NCI-H187 (cell line): ENCODE data around the gene MRPL20.
"Not testable (repeated sequence)": the region's sequence is repeated elsewhere in the genome, so short reads cannot be mapped to it uniquely, and the experiment has no call there.

Experiments
- DNase-seq, 2 experiments: peaks; one replicate each; lab custom pipeline; 2025; lab: John Stamatoyannopoulos, UW

Gene MRPL20

DNA sequence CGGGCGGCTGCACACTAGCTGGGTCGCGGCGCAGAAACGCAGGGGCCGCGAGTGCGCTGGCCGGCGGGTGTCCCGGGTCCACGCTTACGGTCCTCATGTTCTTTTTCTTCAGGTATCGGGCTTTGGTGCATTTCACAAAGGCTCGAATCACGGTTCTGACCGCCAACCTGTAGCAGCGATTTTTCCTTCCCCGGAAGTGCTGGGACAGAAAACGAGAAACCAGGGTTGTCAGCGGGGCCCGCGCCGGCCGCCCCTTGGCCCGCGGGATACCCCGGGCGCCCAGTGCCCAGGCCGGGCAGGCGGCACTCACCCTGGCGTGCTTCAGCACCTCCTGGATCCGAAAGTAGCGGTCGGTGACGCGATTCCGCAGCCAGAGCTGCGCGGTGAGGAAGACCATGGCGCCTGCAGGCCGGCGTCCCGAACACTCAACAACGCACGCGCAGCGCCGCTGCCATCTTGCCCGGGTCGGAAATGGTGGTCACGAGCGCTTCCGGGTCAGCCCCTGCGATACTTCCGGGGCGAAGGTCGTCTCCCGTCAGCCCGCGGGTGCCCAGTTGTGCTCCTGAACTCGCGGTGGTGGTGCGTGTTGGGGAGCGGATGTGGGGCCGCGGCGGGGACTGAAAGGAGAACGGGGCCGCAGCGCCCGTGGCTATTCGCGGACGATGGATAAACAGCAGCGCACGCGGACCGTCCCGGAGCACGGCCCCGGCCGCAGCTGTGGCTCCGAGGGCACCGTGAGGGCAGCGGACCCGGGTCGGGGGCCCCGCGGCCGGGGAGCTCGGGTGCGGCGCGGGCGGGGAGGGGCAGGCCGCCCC is at the start of gene MRPL20:
Gene MRPL20 (minus strand): TSS at position 473 of the 815 bp plus-strand sequence. CDS start 76 bp downstream, at position 397.
- DNase-seq, result peak; percentile 59 to 92

DNA sequence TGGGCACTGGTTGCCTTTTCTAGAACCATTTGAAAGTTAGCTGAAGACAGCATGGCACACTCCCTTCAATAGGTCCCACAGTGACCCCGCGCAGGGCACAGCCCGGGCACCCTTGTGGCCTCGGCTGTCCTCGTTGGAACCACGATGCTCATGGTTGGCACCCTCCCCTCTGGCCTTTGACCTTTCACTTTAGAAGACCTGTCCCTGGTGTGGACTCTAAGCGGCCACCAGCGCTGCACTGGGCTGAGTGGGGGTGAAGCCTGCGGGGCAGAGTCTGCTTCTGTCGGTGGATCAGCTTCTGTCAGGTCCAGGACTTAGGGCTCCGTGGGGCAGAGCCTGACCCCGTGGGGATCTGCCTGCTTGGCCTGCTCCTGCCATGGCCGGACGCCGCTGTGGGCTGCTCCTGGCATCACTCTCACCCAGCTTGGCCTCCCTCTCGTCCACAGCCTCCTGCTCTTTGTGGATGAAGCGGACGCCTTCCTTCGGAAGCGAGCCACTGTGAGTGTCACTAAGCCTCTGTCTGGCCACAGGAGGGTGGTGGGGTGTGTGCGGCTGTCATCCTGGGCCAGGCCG is 49.7 kb upstream of the MRPL20 start:
- not testable (repeated sequence) for DNase-seq

DNA sequence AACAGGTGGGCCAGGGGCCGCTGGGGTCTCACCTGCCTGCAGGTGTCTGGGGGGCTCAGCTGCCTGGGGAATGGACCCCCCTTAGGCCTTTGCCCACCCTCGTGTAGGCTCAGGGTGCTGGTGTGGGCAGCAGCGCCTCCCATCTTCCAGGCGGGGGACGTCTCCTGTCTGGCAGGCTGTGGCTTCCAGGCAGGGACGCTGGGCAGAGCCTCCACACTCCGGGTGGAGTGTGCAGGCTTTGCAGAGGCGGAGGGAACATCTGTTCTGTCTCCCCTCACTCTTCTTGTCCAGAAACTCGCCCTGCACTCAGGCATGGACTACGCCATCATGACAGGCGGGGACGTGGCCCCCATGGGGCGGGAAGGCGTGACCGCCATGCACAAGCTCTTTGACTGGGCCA is 48.8 kb upstream of the MRPL20 start:
- not testable (repeated sequence) for DNase-seq

DNA sequence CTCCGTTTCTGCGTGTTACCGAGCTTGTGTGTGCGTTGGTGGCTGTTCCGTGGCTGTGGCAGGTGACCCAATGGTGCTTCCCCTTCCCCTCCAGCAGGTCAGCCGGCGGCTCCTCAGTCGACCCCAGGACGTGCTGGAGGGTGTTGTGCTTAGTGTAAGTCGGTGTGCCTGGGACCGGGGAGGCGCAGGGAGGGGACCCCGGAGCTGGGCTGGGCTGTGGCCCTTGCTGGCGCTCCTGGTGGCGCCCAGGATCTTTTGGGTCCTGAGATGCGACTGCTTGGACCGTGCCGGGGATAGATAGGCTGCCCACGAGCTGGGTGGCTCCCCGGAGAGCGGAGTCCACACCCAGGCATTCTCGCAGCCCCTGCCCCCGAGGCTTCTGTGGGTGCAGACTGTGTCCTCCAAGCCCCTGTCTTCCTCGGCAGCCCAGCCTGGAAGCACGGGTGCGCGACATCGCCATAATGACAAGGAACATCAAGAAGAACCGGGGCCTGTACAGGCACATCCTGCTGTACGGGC is 48.3 kb upstream of the MRPL20 start:
- no peak for DNase-seq

DNA sequence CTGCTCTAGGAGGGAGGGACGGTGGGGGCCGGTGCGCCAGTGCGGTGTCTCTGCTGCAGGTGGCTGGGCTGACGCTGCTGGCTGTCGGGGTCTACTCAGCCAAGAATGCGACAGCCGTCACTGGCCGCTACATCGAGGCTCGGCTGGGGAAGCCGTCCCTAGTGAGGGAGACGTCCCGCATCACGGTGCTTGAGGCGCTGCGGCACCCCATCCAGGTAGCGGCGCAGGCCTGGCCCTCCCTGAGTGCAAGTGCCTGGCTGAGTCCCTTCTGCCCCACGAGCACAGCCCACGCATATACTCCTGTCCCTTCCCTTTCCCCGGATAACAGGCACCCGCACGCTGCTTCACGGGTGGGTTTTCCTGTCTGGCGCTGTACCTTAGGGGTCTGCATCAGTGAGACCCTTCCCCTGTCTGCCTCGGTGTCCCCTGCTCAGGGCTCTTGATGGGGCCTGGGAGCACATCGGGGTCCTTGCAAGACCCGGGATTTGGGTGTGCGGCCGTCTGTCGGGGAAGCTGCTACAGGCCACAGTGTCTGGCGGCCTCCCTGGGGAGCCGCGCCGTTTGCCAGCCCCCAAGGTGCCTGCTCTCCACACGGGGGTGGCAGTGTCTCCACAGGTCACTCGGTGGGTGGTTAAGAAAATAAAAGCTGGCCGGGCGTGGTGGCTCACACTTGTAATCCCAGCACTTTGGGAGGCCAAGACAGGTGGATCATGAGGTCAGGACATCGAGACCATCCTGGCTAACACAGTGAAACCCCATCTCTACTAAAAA is 47.4 kb upstream of the MRPL20 start:
- DNase-seq, result not testable (repeated sequence)

DNA sequence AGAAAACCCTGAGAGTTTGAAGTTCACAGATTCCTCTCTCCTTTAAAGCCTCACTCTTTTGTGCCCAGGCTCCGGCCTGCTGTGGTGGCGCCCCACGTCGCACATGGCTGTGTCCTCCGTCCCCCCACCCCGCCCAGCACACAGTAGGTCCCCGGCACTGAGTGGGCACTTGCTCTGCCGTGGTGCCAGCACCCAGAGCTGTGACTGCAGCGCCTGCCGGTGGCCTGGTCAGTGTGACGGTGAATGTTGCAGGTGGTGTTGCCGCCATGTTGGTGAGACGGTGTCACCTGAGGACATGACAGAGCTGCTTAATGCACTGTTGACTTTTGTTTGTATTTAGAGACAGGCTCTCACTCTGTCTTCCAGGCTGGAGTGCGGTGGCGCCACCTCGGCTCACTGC is 45.8 kb upstream of the MRPL20 start:
- no peak for DNase-seq

DNA sequence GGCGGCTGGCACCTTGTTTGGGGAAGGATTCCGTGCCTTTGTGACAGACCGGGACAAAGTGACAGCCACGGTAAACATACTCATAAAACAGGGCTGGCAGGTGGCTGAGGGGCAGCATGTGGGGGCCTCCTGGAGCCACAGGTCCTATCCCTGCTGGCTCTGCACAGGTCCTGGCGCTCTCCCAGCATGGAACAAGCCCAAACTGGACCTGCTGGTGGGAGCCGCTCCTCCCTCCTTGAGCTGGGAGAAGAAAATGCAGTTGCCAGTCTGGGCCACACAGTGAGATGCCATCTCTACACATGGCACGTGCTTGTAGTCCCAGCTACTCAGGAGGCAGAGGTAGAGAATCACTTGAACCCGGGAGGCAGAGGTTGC is 45.3 kb upstream of the MRPL20 start:
- DNase-seq, result not testable (repeated sequence)

DNA sequence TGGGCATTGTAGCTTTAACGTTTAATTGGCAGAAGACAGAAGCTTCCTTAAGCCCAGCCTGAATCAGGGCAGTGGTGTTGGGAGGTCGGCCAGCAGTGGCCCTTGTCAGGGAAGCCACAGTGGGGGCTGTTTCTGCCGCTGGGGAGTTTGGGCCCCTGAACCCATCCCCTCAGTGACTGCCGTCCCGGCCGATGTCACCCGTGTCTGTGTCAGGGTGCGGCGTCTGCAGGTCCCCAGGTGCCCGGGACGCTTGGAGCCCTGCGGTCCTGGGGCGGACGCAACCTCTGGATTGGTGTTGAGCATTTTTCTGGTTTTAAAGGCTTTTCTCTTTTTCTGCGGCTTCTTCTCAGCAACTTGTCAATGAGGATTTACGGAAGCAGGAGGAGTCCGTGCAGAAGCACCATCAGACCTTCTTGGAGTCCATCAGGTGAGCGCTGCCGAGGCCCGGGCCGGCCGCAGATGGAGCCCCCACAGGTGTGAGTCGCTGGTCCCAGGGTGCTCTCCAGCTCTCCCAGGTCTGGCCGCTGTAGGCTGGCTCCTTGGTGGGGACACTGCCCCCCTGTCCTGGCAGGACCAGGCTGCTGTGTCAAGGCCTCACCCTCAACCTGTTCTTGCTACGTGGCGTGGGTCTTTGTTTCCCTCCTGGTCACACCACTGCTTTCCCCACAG is 44.7 kb upstream of the MRPL20 start:
- DNase-seq, result no peak

DNA sequence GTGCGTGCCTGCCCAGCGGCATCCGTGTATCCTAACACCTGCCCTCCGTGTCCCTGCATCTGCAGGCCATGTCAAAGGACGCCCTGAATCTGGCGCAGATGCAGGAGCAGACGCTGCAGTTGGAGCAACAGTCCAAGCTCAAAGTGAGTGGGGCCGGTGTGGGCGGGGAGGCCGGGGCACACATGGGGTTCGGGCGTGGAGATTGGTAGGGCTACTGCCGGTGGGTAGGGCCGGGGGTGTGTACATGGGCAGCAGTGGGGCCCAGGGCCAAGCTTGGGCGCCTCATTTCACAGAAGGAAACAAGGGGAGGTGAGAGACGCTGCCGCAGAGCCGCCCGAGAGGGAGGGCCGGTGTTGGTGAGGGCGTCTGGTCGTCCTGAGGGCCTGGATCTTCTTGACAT is 43.5 kb upstream of the MRPL20 start:
- DNase-seq, result not testable (repeated sequence)

DNA sequence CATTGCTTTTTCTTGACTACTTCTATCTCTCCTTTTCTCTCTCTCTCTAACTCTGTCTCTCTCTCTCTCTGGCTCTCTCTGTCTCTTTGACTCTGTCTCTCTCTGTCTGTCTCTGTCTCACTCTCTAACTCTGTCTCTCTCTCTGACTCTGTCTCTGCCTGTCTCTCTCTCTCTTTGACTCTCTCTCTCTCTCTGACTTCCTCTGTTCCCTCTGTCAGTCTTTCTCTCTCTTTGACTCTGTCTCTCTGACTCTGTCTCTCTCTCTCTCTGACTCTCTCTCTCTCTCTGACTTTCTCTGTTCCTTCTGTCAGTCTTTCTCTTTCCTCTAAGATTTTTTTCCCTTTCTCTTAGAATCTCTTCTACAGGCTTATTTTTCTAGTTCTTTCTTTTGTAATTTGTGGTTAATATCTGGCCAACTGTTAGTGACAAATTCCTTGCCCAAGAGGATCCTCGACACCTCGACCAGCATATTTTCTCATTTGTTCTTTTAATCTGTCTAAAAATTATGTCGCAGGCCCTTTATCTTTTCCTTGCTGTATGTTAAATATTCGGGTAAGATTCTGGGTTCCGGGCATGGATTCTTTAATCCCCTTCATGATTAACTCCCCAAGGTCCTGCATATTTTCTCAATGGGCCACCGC is 42.1 kb upstream of the MRPL20 start, which contains the start of gene ATAD3C:
Gene ATAD3C (plus strand): TSS at position 591 of the 641 bp plus-strand sequence. CDS start 995 bp downstream, outside the sequence.
- no peak for DNase-seq

DNA sequence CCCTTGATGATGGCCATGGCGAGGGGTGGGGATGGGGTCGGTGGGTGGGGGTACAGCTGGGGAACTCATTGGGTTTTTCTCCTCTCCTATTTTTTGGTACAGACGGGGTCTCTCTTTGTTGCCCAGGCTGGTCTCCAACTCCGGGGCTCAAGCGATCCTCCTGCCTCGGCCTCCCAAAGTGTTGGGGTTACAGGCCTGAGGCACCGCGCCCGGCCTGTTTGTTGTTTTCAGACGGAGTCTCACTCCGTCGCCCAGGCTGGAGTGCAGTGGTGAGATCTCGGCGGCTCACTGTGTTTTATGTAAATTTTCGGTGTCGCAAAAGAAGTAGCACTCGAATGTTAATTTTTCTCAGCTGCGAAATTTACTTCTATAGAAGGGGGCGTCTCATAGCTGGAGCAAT is 39.5 kb upstream of the MRPL20 start:
- DNase-seq, result not testable (repeated sequence)

DNA sequence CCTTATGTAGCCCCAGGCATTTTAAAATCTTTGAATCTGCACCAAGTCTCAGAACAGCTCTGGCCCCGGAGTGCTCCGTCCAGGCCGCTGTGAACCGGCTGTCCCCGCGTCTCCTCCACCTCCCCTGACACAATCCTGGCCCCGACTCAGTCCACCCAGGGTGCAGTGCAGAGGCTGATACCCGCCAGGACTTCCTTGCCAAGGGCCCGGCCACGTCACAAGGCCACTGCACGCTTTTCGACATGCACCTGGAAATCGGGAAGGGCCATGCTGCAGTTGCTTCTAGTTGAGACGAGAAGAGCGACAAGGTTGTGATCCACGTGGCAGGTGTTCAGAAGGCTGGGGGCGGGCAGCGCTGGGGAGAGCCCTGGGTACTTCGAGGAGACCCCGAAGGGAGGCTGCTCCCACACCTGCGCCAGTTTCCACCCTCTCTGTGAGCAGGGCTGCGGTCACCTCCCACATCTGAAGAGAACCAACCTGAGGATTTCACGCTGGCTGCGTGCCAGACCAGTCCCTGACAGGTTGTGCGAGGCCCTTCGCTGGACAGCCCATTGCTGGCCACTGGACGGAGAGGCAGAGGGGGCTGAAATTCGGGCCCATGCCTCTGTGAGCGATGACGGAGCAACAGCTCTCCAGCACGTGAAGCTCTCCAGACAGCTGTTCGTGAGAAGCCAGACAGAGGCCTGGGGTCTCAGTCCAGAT is 35.1 kb upstream of the MRPL20 start:
- DNase-seq, result no peak

DNA sequence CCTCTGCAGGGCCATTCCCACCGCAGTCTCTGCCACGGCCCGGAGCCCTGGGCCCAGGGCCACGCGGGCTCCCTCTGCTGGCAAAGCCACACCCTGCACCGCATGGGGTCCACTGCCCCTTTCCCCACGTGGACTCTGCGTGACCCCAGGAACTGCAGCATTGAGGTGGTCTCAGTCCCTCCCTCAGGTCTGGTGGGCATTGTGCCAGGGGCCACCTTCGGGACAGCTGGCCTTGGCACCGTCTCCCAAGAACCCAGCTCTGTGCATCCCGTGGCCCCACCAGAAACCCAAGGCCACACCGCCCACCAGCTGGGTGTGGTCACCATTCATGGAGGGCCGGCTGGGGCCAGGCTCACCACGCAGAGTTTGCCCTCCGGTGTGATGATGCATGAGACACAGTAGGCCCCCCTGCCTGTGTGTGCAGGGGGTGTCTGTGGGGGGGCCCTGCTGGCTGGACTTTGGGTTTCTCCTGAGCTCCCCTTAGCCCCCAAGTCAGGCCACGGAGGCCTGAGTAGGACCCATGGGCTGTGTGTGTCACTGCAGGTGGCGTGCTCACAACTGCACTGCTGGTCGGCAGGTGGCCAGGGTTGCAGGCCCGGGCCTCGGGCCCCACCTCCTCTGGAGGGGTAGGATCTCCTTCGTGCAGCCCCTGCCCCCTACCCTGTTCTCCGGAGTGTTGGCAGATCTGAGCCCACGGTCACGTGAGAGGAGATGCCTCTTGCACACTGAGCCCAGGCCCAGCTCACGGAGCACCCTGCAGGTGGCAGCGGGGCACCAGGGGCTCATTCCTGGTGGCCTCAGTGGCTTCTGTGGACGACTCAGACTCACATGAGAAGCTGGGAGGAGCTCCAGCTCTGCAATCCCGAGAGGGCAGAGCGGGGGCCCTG is 34.2 kb upstream of the MRPL20 start:
- DNase-seq, result peak in 1 of 2 experiments; percentile 7

DNA sequence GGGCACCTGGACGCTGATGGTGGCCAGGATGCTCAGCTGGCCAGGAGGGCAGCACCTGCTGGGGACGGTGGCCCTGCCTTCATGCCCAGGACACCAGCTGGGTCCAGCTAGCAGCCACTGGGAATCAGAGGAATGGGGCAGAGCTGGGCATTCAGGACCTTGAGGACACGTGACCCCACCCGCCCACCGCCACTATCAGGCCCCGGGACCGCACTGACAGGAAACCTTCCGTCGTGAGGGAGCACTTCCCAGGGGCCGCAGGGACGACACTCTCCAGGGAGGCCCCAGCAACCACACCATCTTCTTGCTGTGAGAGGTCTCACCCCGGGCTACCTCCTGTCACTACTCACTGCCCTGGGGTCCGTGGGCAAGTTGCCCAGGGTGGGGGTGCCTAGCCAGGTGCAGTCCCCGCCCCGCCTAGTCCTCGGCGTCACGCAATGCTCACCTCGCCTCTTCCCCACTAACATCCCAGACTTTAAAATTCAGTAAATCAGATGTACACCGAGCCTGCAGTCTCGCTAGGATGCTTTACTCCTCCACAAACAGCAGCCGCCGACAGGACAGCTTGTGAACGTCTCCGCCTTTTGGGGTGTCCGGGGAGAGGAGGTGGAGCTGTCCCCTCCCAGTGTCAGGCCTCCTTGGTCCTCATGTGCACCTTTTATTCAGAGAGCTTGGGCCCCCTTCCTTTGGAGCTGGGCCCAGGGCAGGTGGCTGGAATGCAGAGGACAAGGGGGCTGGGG is 33.3 kb upstream of the MRPL20 start:
- DNase-seq, result no peak

DNA sequence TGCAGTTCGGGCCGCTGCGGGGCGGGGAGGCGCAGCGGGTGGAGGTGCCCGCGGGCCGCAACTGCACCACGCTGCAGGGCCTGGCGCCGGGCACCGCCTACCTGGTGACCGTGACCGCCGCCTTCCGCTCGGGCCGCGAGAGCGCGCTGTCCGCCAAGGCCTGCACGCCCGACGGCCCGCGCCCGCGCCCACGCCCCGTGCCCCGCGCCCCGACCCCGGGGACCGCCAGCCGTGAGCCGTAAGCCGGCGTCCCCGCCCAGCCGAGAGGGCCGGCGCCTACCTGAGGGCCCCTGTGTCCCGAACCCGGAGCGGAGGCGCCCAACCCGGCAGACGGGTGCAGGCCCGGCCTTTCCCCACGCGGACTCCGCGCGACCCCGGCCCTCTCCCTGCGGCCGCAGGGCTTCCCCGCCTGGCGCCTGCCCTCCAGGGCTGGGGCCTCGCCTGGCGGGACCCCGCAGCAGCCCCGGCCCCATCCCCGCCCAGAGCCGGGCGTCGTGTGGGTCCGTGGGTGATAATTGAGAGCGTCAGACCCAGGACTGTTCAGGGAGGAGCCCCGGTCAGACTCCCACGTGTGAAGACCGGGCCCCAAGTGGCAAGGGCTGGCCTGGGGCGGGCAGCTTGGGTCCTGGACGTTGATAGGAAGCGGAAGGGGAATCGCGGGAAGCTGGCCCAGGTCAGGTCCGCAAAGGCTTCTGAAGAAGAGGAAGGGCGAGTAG is 32.6 kb upstream of the MRPL20 start:
- no peak for DNase-seq

DNA sequence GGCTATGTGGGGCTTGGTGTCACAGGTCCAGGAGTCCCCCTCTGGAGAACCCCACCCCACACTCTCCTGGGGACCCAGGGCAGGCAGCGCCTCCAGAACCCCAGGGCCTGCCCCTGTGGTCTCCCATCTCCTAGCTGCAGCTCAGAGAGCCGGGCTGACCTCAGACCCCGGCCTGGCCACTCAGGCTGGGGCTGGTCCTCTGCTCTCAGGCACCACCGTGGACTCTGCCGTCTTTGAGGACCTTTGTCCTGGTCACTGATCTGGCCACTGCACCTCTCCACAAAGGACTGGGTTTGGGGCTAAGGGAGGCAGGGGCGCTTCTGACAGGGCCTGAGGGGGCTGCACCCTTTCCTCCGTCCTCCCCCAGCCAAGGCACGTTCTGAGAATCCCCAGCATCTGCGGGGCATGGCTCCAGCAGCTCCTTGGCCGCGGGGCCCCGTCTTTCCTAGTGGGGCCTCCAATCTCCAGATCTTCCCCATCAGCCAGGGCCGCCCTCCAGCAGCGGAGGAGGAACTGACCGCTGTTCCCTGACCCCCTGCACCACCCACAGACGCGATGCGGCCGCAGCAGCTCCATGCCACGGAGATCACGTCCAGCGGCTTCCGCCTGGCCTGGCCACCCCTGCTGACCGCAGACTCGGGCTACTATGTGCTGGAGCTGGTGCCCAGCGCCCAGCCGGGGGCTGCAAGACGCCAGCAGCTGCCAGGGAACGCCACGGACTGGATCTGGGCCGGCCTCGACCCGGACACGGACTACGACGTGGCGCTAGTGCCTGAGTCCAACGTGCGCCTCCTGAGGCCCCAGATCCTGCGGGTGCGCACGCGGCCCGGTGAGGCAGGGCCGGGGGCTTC is 31.7 kb upstream of the MRPL20 start:
- no peak for DNase-seq

DNA sequence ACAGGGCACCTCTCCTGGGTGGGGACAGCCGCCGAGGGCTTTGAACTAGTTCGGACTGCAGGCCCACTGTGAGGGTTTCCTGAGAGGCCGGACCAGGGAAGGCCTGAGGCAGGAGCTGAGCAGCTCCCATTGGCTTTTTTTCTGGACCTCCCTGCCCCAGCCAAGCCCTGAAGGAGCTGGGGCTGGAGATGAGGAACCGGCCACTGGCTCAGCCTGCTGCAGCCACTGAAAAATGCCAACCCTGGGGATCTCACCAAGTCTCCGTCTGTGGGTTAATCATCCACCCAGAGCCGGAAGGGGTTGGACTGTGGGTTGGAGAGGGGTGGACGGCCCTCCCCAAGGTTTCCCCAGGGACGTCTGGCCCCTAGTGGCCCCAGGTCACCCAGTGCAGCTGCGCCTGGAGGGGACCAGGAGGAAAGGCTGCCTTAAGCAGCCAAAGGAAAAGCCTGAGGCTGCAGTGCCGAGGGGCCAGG is 30.8 kb upstream of the MRPL20 start:
- no peak for DNase-seq
